ENCODE data around the gene ATP2C2. TPM values are rescaled to one million over a fixed set of nuclear protein-coding genes. Genes with fewer than 3 reads are reported as not detected.

ATP2C2 gene
- total RNA-seq, 1 experiment from 2014 or later: not detected

GRCh38 chr16:84482001-84482891, 113.9 kb downstream of the ATP2C2 start:
- H3K4me1 Mint-ChIP-seq (ENCODE audit: insufficient read depth, unreplicated experiment): peaks cover 8% of the 10 kb centered on the region
- BruUV-seq (replicated peaks): no TSS peak
- ChIA-PET POLR2A (interaction anchor here (0.7 kb wide), 3 partner anchors 51 to 1530 kb away, joined by 3 read pairs; no protein-coding TSS in a partner anchor), CTCF (interaction anchor here (1.2 to 4.3 kb wide), 2 partner anchors 10 to 205 kb away, joined by 4 to 21 read pairs; no protein-coding TSS in a partner anchor)
- no peaks in the 10 kb centered on the region for H3K27me3 Mint-ChIP-seq (ENCODE audit: insufficient read depth, unreplicated experiment)
- no peak overlapping the region for H3K27ac Mint-ChIP-seq (ENCODE audit: low read depth, unreplicated experiment)
- intact Hi-C loops (cut with micrococcal nuclease): no loop called here
- H3K9me3 Mint-ChIP-seq (ENCODE audit: unreplicated experiment): no peaks in the 10 kb centered on the region
- peaks cover 63% of the 10 kb centered on the region for H3K36me3 Mint-ChIP-seq (ENCODE audit: insufficient read depth, unreplicated experiment)
- no peak overlapping the region for H3K4me3 Mint-ChIP-seq (ENCODE audit: unreplicated experiment)
- peak; percentile 27 for DNase-seq (ENCODE audit: unreplicated experiment)
- TF ChIP-seq, protein P1, sequence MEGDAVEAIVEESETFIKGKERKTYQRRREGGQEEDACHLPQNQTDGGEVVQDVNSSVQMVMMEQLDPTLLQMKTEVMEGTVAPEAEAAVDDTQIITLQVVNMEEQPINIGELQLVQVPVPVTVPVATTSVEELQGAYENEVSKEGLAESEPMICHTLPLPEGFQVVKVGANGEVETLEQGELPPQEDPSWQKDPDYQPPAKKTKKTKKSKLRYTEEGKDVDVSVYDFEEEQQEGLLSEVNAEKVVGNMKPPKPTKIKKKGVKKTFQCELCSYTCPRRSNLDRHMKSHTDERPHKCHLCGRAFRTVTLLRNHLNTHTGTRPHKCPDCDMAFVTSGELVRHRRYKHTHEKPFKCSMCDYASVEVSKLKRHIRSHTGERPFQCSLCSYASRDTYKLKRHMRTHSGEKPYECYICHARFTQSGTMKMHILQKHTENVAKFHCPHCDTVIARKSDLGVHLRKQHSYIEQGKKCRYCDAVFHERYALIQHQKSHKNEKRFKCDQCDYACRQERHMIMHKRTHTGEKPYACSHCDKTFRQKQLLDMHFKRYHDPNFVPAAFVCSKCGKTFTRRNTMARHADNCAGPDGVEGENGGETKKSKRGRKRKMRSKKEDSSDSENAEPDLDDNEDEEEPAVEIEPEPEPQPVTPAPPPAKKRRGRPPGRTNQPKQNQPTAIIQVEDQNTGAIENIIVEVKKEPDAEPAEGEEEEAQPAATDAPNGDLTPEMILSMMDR (IDR thresholded peaks at IDR 0.05; ENCODE audit: unreplicated experiment): no peak

DNA sequence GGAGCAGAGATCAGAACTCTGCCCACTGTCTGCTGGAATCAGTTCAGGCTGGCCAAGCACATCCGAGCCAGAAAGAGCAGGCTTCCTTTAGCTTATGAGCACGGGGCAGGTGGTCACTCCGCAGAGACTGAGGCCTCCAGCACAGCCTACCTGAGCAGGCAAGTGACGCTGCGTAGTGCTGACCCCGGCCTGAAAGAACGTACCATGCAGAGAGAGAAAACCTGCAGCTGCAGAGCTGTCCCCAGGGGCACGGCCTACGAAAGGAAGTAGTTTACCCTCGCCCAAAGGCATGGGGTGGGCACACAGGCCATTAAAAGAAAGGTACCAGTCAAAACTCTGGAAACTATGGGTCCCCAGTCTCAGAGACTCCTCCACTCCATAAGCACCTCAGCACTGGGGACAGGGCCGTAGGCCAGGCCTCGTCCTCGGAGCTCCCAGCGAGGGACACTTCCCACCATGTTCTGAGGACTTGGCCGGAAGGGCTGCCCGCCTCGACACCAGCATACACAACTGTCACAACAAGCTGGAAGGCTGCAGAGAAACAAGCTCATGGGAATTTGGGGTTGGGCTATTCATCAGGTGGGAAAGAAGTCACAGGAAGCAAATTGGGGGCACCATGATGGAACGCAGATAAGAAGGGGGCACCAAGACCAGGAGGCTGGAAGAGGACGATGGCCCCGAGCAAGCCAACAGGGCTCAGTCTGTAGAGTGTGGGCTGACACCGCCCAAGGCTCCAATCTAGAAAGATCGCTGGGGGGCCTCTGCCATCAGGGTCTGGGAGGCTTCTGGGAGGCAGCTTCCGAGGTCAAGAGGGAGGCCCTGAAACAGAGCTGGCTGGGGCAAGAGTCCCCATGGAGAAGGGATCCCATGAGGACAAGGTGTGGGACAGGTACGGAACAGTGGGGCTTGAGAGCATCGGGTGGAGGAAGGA, 114.9 kb downstream of the ATP2C2 start:
- H3K27ac Mint-ChIP-seq (ENCODE audit: low read depth, unreplicated experiment): no peak overlapping the region
- CTCF ChIA-PET: interaction anchor here (1.0 to 4.3 kb wide), 9 partner anchors 9 to 528 kb away, joined by 3 to 21 read pairs (median 4); no protein-coding TSS in a partner anchor
- BruUV-seq (replicated peaks): no TSS peak

GRCh38 chr16:84483882-84484565, 115.7 kb downstream of the ATP2C2 start:
- no TSS peak for BruUV-seq (replicated peaks)
- intact Hi-C loops (cut with micrococcal nuclease): loop anchor here (2.0 kb wide), 1 partner anchor 207 kb away; no protein-coding TSS in a partner anchor
- H3K4me1 Mint-ChIP-seq (ENCODE audit: insufficient read depth, unreplicated experiment): no peaks in the 10 kb centered on the region

More for the DNA sequence above, 114.9 kb downstream of the ATP2C2 start:
- Mint-ChIP-seq H3K4me3 (ENCODE audit: unreplicated experiment) (no peak overlapping the region), H3K27me3 (ENCODE audit: insufficient read depth, unreplicated experiment) (no peaks in the 10 kb centered on the region), H3K36me3 (ENCODE audit: insufficient read depth, unreplicated experiment) (peaks cover 68% of the 10 kb centered on the region), H3K4me1 (ENCODE audit: insufficient read depth, unreplicated experiment) (peaks cover 6% of the 10 kb centered on the region), H3K9me3 (ENCODE audit: unreplicated experiment) (no peaks in the 10 kb centered on the region)
- DNase-seq (ENCODE audit: unreplicated experiment): no peak
- TF ChIP-seq, protein P1 (IDR thresholded peaks at IDR 0.05; ENCODE audit: unreplicated experiment): no peak
- intact Hi-C loops (cut with micrococcal nuclease): no loop called here
- POLR2A ChIA-PET: interaction anchor here (0.7 to 1.2 kb wide), 4 partner anchors 50 to 1531 kb away, joined by 3 read pairs; partner anchors contain the start of gene MBTPS1

More at GRCh38 chr16:84483882-84484565, 115.7 kb downstream of the ATP2C2 start:
- Mint-ChIP-seq H3K9me3 (ENCODE audit: unreplicated experiment) (no peaks in the 10 kb centered on the region), H3K27ac (ENCODE audit: low read depth, unreplicated experiment) (no peak overlapping the region), H3K36me3 (ENCODE audit: insufficient read depth, unreplicated experiment) (peaks cover 73% of the 10 kb centered on the region), H3K27me3 (ENCODE audit: insufficient read depth, unreplicated experiment) (no peaks in the 10 kb centered on the region), H3K4me3 (ENCODE audit: unreplicated experiment) (no peak overlapping the region)
- TF ChIP-seq, protein P1 (IDR thresholded peaks at IDR 0.05; ENCODE audit: unreplicated experiment): no peak
- DNase-seq (ENCODE audit: unreplicated experiment): no peak
- CTCF ChIA-PET: interaction anchor here (0.7 to 4.3 kb wide), 11 partner anchors 11 to 528 kb away, joined by 3 to 21 read pairs (median 5); no protein-coding TSS in a partner anchor
- POLR2A ChIA-PET: interaction anchor here (1.2 kb wide), 1 partner anchor 297 kb away, joined by 3 read pairs; no protein-coding TSS in a partner anchor

Data from MCF 10A (cell line).